GM06990 (cell line): ENCODE measurements around the gene DTNB.

ENCODE experiments used
- DNase-seq: peaks from one replicate; pipeline ENCODE4 v3.0.0-alpha.2; 2011; ENCODE audit not compliant: insufficient read length; ENCODE audit errors: extremely low read depth
- H3K27me3 ChIP-seq: replicated peaks from 2 replicates; pipeline ENCODE4 v1.6.0; 2011; ENCODE audit warnings: low read length; ENCODE audit not compliant: control insufficient read depth, insufficient read depth
- H3K36me3 ChIP-seq: 2 replicates; pipeline ENCODE4 v1.5.1; 2011; ENCODE audit warnings: low read length; ENCODE audit not compliant: control insufficient read depth, insufficient read depth
- H3K4me3 ChIP-seq: replicated peaks from 2 replicates; pipeline ENCODE4 v1.5.1; 2011; ENCODE audit warnings: low read depth, mild to moderate bottlenecking, control low read depth, low read length
- TF ChIP-seq, protein P1 (sequence below): IDR thresholded peaks from 2 replicates; pipeline ENCODE4 v1.5.1; 2011; ENCODE audit warnings: low read length, control low read depth, mild to moderate bottlenecking, inconsistent platforms; ENCODE audit not compliant: insufficient read depth, poor library complexity, severe bottlenecking

The DTNB gene

DNA sequence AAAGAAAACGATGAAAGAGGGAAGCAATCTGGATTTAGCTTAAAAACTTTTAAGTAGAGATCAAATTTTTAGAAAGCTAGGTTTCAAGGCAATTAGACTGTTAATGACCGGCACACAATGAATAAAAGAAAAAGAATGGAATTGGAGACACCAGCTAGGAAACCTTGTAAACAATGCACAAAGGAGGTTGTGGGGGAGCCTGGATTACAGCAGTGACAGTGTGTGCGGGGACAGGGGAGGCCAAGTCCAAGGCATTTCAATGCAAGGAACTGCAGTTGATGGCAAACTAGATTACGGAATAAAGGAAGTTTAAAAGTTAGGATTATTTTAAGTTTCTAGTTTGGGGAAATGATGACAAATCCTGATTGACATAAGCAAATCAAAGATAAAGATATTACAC lies 74.5 kb downstream of the DTNB start:
- TF ChIP-seq, protein P1, sequence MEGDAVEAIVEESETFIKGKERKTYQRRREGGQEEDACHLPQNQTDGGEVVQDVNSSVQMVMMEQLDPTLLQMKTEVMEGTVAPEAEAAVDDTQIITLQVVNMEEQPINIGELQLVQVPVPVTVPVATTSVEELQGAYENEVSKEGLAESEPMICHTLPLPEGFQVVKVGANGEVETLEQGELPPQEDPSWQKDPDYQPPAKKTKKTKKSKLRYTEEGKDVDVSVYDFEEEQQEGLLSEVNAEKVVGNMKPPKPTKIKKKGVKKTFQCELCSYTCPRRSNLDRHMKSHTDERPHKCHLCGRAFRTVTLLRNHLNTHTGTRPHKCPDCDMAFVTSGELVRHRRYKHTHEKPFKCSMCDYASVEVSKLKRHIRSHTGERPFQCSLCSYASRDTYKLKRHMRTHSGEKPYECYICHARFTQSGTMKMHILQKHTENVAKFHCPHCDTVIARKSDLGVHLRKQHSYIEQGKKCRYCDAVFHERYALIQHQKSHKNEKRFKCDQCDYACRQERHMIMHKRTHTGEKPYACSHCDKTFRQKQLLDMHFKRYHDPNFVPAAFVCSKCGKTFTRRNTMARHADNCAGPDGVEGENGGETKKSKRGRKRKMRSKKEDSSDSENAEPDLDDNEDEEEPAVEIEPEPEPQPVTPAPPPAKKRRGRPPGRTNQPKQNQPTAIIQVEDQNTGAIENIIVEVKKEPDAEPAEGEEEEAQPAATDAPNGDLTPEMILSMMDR = no peak
- H3K4me3 ChIP-seq = no peak overlapping the region
- DNase-seq = no peak
- no peaks in the 10 kb centered on the region for H3K36me3 ChIP-seq
- H3K27me3 ChIP-seq = no peaks in the 10 kb centered on the region

DNA sequence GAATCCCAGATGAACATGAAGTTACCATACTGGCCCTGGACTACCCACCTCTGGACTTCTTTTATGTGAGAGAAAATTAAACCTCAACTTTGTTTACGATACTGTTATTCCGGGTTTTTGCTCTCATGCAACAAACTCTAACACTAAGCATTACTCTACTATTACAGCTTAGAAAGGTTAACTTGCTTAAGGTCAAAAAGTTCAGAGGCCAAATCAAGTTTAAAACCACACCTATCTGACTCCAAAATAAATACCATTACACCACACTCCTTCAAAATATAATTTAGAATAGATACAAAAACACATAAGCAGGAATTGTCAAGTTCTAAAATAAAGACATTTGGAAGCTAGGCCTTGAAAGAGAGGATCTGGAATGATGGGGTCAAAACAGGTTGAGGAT lies 75.0 kb downstream of the DTNB start:
- TF ChIP-seq, protein P1 = no peak
- DNase-seq = no peak
- no peak overlapping the region for H3K4me3 ChIP-seq
- no peaks in the 10 kb centered on the region for H3K36me3 ChIP-seq
- H3K27me3 ChIP-seq = no peaks in the 10 kb centered on the region

- Histone ChIP-seq H3K4me3 (no peak overlapping the region), H3K36me3 (no peaks in the 10 kb centered on the region), H3K27me3 (no peaks in the 10 kb centered on the region)
- TF ChIP-seq, protein P1 = no peak
- DNase-seq = no peak
These were observed 75.5 kb downstream of the DTNB start for GRCh38 chr2:25597881-25598280.

GRCh38 chr2:25596516-25597244 lies 76.7 kb downstream of the DTNB start:
- TF ChIP-seq, protein P1 = no peak
- Histone ChIP-seq H3K27me3 (no peaks in the 10 kb centered on the region), H3K4me3 (no peak overlapping the region), H3K36me3 (no peaks in the 10 kb centered on the region)
- no peak for DNase-seq

DNA sequence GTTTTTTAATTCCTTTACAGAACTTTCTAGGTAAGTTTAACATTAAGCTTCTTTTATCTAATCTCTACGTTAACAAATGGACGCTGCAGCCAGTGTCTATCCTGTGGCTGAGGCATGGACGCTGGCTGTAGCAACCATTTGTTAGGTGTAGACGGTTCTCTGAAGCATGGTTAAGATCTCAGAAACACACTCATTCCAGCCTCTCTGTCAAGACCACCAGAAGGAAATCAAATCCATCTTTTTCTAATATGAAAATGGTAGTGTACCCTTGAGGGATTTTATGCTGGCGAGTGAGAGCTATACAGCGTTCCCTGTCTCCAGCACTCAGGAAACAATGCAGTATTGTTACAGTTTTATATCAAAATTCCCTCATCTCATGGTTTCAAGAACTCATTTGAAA lies 78.0 kb downstream of the DTNB start:
- Histone ChIP-seq H3K27me3 (no peaks in the 10 kb centered on the region), H3K36me3 (no peaks in the 10 kb centered on the region), H3K4me3 (no peak overlapping the region)
- DNase-seq = no peak
- TF ChIP-seq, protein P1 = no peak

GRCh38 chr2:25594991-25595390 lies 78.4 kb downstream of the DTNB start:
- no peak for DNase-seq
- Histone ChIP-seq H3K27me3 (no peaks in the 10 kb centered on the region), H3K4me3 (no peak overlapping the region), H3K36me3 (no peaks in the 10 kb centered on the region)
- TF ChIP-seq, protein P1 = no peak
